ENCODE results near the gene GFER.

GFER gene

DNA sequence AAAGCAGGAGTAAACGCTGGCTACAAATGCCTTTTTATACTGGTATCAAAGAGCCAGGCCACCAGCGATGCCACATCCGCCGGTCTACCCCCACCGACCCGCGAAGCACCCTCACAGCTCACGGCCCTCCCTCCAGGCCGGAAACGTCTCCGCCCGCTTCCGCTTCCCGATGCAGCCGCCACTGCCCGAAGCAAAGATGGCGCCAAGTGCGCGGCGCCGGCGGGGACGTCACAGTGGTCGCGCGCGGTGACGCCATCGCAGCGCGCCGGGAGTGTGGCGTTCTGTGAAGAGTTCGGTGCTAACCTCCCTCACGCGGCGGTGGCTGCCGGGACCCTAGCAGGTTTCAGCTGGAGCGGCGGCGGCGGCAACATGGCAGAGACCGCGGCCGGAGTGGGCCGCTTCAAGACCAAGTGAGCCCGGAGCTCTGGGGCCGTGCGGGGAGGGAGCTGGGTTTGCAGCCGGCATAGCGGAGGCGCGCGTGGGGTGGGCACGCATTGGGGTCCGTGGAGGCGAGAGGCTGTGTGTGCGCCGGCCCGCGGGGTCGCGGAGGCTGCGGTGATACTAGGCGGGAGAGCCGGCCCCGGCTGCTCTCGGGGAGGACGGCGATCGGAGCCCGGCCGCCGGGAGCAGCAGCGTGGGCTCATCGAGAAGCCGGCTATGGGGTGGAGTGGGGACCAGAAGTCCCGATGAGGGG, 12.1 kb upstream of the GFER start, which contains the start of gene TBL3:
Gene TBL3 (plus strand): TSS at position 258 of the 694 bp plus-strand sequence. CDS start 112 bp downstream, at position 370.
- H3K4me3 ChIP-seq (ENCODE audit: low read length), result peak within 1 kb of the TSS; percentile 86
- DNase-seq (ENCODE audit: low read depth, low spot score), result peak; percentile 94

GRCh38 chr16:1972490-1972877, 11.5 kb upstream of the GFER start:
- peak overlapping the region; percentile 86 for H3K4me3 ChIP-seq (ENCODE audit: low read length)
- DNase-seq (ENCODE audit: low read depth, low spot score), result no peak

DNA sequence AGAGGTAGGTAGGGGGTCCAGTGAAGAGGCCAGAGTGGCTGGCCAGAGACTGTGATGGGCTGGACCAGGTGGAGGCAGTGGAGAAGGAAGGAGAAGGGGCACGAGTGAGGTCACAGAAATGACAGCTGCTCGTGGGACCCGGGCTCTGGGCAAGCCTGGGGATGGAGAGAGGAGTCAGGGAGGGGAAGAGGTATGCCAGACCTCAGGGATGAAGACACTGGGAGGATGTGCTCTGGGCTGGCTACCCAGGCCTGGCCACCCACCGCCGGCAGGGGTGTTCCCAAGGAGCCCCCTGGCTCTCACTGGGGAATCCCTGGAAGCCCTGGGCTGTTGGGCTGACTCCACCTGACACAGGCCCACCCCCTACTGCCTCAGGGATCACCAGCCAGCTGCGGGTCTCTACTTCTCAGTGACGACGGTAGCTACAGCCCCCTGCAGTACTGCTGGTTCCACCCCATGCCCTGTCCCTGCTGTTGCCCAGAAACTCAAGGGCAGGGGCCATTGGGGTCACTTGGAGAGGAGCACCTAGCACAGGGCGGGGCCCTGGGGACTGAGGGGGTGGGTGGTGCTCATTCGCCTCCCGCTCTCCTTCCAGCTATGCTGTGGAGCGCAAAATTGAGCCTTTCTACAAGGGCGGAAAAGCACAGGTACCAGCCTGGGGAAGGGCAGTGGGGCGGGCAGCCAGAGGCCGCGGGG, 10.4 kb upstream of the GFER start:
- peak overlapping the region; percentile 86; the same call in 1 of the 2 replicates for H3K4me3 ChIP-seq (ENCODE audit: low read length)
- no peak for DNase-seq (ENCODE audit: low read depth, low spot score)

DNA sequence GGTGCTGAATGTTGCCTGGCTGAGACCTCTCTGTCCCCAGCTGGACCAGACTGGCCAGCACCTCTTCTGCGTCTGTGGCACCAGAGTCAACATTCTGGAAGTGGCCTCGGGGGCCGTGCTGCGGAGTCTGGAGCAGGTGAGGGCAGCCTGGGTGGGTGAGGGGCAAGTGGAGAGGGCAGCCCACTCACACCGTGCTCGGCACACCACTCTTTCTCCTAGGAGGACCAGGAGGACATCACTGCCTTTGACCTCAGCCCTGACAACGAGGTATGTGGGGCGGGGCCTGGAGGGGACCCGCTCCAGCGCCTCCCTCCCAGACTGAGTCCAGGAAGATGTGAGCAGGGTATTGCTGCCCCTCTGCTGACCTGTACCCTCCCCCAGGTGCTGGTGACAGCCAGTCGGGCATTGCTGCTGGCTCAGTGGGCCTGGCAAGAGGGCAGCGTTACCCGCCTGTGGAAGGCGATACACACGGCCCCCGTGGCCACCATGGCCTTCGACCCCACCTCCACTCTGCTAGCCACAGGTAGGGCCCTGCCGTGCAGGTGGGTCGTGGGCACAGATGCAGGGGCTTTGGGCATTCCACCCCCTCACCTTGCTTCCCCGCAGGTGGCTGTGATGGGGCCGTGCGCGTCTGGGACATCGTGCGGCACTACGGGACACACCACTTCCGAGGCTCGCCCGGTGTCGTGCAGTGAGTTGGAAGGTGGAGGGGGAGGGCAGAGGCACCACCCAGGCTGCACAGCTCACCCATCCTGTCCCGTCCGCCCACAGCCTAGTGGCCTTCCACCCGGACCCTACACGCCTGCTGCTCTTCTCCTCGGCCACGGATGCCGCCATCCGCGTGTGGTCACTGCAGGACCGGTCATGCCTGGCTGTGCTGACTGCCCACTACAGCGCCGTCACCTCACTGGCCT, 9.6 kb upstream of the GFER start:
- DNase-seq (ENCODE audit: low read depth, low spot score), result no peak
- H3K4me3 ChIP-seq (ENCODE audit: low read length), result no peak overlapping the region

GRCh38 chr16:1975432-1976215, 8.4 kb upstream of the GFER start:
- no peak overlapping the region for H3K4me3 ChIP-seq (ENCODE audit: low read length)
- no peak for DNase-seq (ENCODE audit: low read depth, low spot score)

DNA sequence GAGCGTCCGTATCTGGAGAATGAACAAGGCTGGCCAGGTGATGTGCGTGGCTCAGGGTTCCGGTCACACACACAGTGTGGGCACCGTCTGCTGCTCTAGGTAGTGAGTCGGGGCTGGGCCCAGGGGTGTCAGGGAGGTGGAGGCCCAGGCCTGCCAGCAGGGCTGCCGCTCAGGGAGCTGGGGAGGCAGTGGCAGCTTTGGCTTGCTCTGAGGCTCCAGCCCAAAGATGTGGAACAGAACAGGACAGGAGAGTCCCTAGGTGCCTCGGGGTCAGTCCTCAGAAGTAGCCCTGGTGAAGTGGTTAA, 7.8 kb upstream of the GFER start:
- no peak overlapping the region for H3K4me3 ChIP-seq (ENCODE audit: low read length)

GRCh38 chr16:1976951-1977874, 6.8 kb upstream of the GFER start:
- H3K4me3 ChIP-seq (ENCODE audit: low read length), result no peak overlapping the region
- DNase-seq (ENCODE audit: low read depth, low spot score), result no peak

More for the DNA sequence above, 7.8 kb upstream of the GFER start:
- no peak for DNase-seq (ENCODE audit: low read depth, low spot score)

DNA sequence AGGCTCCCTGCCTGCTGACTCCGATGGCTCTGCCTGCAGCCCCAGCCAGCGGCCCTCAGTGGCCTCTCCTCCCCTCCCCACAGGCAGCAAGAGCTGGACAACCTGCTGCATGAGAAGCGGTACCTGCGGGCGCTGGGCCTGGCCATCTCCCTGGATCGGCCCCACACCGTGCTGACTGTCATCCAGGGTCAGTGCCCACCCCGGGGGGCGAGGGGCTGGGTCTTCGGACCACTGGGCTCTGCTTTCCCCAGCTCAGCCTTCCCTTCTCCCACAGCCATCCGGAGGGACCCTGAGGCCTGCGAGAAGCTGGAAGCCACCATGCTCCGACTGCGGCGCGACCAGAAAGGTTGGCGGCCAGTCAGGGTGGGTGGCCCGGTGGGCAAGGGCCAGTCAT, 6.1 kb upstream of the GFER start:
- no peak for DNase-seq (ENCODE audit: low read depth, low spot score)
- H3K4me3 ChIP-seq (ENCODE audit: low read length), result no peak overlapping the region

DNA sequence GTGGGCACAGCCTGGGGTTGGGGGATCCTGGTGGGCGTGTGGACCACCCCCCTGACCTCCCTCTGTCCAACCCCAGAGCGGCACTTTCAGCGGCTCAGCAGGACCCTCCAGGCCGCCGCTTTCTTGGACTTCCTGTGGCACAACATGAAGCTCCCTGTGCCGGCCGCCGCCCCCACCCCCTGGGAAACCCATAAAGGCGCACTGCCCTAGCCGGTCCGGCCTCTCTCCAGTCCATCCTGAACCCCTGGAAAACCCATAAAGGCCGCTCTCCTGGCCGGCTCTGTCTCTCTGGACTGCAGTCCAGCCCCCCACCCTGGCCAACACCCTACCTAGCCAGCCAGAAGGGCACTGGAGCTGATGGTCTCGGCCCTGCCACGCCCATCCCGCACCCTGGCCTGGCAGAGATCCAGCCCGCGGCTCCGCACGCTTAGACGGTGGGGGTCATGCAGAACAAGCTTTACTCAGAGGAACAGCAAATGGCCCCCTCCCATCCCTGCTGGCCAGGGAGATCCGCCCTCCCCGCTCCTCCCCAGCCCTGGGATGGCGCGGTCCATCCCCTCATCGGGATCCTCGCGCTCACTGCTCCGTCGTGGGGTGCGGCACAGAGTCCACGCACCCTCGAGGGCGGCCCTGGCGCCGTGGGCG, 5.4 kb upstream of the GFER start:
- no peak overlapping the region for H3K4me3 ChIP-seq (ENCODE audit: low read length)
- no peak for DNase-seq (ENCODE audit: low read depth, low spot score)

GRCh38 chr16:1979271-1980029, 4.5 kb upstream of the GFER start:
- H3K4me3 ChIP-seq (ENCODE audit: low read length), result no peak overlapping the region
- no peak for DNase-seq (ENCODE audit: low read depth, low spot score)

- DNase-seq (ENCODE audit: low read depth, low spot score), result no peak
- H3K4me3 ChIP-seq (ENCODE audit: low read length), result no peak overlapping the region
Measured at GRCh38 chr16:1980030-1980769, 3.8 kb upstream of the GFER start.

DNA sequence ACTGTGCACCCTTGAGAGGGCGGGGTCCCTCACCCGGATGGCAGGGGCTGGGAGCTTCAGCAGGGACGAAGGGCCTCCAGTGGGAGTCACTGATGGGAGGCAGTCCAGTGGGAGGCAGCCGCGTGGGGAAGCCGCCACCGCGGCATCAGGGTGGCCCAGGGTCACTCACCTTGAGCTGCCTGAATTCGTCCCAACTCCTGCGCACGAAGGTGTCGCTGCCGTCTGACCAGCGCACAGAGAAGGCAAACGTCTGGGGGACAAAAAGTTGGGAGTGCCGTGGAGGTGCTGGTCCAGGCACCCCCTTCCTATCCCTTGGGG, 3.3 kb upstream of the GFER start:
- H3K4me3 ChIP-seq (ENCODE audit: low read length), result no peak overlapping the region
- DNase-seq (ENCODE audit: low read depth, low spot score), result no peak

GRCh38 chr16:1981398-1981836, 2.6 kb upstream of the GFER start, which contains the start of gene NOXO1:
Gene NOXO1 (minus strand): TSS chr16:1981469. CDS start chr16:1981179, 290 bp downstream.
- no peak for DNase-seq (ENCODE audit: low read depth, low spot score)
- no peak within 1 kb of the TSS for H3K4me3 ChIP-seq (ENCODE audit: low read length)

DNA sequence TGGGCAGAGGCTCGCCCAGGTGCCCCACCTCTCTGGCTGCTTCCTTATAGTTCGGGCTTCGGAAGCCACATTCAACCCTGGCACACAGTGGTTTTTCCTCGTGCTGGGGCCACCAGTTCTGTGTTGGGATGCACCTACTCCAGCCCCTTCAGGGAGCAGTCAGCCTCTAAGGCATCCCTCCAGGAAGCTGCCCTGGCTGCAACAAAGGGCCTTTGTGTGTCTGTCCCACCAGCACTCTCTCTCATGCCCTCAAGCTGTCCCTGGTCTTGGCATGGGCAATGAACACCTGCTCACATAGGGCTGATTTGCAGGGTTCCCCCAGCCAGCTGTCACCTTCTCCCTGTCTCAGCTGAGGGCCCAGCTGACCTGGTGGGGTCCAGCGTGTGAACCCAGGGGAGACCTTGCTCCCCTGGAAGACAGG, 2.0 kb upstream of the GFER start:
- DNase-seq (ENCODE audit: low read depth, low spot score), result no peak
- H3K4me3 ChIP-seq (ENCODE audit: low read length), result no peak overlapping the region

DNA sequence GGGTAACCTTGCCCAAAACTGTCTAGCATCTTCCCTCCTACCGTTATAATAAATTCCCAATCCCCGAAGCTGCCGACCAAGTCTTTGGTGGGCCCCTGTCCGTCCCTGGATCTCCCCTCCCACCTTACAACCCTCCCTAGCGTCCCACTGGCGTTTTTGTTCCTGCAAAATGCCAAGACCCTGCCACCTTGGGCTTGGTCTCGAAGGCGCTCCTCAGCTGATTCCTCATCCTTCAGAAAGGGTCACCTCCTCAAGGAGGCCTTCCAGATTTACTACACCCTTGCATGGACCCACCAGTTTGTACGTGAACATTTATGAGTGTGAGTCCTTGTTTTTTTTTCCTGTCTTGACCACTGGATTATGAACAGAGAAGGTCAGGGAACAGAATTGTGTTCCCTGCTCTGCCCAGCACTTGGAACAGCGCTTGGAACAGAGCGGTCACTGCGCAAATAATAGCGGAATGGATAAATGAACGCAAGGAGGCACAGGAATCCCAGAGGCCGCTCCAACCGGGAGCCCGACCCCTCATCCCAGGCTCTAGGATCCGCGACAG, 926 bp upstream of the GFER start:
- peak overlapping the region; percentile 66 for H3K4me3 ChIP-seq (ENCODE audit: low read length)
- DNase-seq (ENCODE audit: low read depth, low spot score), result no peak

Data from Jurkat, Clone E6-1 (cell line).